ENCODE data around the gene SETBP1.

Gene SETBP1

DNA sequence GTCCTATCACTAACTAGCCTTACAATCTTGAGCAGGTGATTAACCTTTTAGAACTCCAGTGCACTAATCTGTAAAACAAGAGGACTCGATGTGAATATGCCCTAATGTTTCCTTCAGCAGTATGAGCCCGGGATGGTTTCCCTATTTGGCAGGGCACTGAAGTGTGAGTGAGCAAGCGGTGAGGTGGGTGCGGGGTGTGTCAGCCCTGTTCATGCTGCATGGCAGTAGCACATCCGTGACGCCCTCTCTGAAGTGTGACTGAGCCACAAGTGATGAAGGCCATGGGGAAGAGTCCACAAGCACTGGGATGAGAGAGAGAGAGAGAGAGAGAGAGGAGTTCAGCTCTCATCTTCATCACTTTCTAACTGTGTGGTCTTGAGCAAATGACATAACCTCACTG lies 168.7 kb downstream of the SETBP1 start:
- peak; percentile 34 for DNase-seq

DNA sequence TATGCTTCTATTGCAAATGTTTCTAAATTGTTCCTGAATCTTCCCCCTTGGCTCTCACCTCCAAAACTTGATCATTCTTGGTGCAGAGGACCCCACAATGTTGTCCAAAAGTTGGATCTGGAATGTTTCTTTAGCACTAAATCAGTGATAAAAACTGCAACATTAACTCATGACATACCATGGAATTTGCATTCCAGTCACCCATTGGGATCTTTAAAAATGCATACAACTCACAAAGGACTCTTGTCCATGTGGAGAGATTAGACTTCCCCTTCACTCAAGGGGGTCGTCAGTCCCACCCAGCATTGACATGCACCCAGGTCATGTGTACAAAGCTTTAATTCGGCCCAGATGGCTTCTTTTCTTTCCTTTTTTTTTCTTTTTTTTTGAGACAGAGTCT lies 169.3 kb downstream of the SETBP1 start:
- peak; percentile 20 for DNase-seq

DNA sequence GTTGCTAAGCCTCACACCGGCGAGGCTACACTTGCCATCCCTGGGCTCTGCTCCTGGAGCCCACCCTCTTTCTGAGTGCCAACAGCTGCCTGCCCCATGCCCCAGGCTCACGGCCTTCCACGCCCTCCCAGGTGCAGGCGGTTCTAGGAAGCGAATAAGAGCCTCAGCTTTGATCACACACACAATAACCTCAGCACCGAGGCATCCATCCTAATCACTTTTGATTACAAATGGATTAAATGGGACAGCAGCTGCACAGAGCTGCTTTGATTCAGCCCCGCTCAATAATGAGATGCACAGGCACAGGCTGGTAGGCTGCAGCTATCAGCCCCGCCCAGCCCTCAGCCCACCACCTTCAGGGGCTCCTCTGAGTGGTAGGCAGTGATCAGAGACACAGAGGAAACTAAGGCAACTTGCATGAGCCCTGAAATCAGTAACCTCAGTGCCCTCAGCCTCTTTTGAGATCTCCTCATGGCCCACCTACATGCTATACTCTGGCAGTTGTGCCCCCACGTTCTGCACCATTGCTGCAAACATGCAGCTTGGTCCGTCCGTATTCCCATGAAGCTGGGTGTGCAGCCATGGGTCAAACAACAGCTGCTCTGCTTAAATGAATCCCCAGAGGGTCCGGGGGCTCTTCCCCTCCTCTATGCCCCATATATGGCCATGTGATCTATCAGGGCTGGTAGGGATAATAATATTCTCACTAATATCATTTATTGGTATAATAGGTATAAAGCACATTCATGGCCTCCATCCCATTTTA lies 171.4 kb downstream of the SETBP1 start:
- DNase-seq = no peak

DNA sequence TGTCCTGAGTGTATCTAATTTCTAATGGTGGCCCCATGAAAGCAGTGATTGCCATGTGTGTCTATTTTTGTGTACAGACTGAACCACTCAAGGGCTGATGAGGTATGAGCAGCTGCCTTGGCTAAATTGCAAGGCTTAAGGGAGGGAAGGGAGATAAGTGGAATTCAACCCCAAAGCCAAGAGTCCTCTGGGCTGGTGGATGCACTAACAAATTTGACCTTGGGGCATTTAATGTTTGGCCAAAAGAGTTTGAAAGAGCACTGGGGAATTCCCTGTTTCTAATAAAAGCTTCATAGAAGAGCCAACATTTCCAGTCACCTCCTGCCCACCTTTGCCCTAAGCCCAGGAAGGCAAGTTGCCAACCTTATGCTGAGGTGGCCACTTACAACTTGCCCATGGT lies 172.1 kb downstream of the SETBP1 start:
- peak; percentile 24 for DNase-seq

DNA sequence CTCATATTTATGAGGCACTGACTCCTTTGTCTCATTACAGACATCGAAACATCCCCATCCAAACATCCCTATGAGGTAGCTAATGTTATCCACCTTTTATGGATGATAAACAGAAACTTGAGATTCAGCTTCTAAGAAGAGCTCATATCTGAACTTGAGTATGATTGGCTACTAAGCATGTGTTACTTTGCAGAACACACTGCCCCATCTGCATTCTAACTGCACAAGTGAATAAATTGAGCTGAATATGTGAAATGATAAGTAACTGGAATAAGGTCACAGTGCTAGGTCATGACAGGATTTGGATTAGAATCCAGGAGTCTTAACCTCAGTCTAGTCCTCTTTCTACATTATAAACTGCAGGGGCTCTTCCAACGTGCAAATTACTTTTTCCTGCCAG lies 172.7 kb downstream of the SETBP1 start:
- no peak for DNase-seq

DNA sequence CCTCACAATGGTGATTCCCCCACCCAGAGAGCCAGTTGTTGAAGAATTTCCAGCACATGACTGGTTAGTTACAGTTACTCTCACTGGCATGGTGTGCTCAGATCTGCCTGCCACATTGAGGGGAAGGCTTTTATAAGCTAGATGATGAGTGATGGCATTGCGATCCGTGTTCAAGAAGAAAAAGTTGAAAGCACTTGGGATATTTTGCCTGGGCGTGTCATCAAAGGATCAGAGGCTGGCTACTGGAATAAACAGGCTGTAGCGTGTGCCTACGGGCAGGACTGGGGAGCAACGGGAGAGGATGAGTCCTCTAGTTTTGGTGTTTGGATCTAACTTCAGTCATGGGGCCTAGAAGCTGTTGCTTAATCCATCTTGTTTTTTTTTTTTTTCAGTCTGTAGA lies 175.0 kb downstream of the SETBP1 start:
- DNase-seq = peak; percentile 25

DNA sequence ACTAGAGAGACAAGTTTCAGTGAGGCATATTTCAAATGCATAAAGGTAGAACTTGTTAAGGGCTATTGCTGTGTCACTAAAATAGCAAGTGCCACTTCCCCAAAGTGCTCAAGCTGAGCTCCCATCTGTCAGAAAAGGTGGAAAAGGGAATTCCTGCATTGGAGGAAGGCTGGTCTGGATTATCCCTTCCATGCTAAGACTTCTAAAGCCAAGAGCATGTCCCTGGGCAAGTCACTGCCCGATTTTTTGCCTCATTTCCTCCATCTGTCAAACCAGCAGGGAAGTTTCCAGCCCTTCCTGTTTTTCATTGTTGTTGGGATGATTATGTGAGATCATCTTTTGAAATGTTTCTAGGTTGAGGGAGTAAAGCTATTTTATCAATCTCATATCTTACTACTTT lies 175.5 kb downstream of the SETBP1 start:
- peak; percentile 17 for DNase-seq

DNA sequence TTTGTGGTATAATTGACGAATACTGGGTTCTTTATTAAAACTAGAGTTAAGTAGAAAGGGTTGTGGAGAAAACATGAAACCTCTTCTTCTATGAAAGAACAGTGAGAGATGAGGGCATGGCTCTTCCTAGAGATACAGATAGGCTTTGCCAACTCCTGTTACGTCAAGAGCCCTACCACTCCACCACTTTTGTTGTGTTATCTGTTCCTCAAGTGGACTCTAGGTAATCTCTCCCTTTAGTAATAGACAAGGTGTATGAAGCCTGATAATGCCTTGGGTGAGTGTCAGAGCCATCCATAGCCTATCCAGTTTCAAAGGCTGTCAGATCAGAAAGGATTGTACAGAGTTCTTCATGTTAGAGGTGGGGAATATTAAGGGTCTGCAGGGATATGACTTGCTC lies 176.4 kb downstream of the SETBP1 start:
- peak; percentile 2 for DNase-seq

DNA sequence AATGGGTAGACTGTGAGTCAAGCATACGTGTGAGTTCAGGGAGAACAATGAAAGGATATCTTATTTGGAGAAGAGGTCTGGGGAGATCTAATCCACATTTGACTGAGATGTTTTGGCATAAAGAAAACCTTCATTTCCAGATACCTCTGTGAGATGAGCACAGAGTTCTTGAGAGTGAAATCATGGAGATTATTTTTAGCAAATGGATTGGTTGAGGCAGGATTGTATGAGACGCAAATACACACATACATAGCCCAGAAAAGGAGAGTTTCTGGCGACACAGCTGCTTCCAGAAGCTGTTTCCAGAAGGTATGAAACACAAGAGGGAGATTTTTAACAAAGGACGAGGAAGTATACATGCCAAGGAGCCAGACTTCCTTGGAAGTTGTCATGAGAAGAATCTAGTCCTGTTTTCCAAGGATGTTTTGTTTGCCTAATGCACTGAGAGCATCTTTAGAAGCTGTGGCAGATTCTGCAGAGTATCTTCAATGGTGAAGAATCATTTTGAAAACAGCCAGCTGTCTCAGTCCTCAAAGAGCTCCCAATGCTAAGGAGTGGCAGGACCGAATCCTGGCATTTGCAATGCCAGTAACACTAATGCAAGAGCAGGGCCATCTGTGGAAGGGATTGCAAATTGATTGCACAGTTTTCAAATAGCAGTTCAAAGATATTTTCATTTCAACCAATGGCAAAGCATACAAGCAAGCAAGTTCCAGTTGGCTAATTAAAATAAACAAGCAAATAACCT lies 177.2 kb downstream of the SETBP1 start:
- DNase-seq = peak; percentile 18

DNA sequence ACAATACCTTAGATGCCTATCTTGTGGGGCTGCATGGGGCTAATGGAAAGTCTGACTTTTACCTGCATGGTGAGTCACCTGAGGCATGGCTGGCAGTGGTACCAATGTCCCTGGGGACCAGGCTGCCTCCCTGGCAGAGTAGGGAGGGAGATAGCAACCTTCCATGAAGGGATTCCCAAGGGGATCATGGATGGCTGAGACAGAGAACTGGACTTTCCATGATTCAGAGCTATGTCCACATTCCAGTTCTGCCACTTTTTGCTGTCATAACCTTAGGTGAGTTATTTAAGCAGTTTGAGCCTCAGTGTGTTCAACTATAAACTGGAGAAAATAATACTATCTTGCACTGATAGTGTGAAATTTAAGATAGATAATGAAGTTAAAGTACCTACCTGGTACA lies 178.6 kb downstream of the SETBP1 start:
- DNase-seq = peak; percentile 19

DNA sequence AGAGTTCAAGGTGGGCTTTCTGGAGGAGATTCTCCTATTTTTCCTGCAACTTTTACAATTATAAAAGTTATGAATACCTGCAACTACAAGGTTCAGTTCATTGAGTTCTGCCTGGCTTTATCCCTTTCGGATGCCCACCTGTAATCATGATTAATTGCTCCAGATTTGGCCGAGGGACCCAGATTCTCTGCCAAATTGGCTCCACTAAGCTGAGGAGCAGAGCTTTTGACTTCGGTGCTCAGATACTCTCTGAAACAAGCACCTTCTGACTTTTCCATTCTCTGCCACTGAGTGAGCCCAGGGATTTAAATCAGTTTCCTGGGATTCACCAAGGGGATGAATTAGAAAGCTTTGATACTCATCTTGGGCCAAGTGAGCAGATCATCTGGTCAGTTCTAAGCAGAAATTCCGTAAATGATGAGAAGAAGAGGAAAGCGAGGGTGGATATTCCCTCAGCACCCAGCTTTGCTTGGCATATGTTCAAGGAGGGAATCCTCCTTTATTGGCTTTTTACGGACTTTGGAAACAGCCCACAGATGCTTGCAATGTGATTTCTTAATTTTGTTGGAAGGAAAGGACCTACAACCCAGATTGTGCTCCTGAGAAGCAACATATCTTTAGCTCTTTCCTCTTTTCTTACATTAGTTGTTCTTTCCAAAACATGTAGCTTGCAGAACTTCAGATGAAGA lies 179.2 kb downstream of the SETBP1 start:
- peak; percentile 19 for DNase-seq

DNA sequence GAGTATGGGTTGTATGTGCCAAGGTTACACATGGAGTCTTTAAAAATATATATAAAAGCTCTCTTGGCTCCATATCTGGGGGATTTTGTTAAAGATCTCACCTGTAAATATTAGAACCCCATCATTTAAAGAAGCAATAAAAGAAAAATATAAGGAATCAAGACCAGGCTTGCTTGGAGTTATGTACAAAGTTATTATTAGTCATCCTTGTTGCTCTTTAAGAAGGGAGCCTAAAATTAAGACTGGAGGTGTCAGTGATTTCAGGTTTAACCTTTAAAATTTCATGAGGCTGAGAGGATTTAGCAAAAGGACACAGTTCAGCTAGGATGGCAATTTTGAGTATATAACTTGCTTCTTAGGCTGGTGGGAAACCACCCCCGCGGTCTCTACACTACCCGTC lies 181.4 kb downstream of the SETBP1 start:
- DNase-seq = no peak

DNA sequence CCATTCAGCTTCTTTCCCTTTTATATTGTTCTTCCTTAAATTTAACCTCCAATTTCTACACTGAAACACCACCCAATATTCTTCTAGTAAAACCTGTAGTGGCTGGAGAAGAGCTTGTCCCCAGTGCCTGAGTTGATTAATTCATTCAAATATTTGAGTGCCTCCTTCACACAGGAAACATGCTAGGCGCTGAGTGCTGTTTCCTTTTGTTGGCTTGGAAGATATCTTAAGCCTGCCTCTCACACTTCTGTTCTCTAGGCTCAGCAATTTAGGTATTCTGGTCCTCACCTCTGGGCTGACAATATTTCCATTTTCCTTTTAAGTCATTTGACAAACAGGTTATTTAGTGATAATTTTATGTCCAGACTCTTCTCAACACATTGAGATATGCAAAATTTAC lies 185.4 kb downstream of the SETBP1 start:
- no peak for DNase-seq

DNA sequence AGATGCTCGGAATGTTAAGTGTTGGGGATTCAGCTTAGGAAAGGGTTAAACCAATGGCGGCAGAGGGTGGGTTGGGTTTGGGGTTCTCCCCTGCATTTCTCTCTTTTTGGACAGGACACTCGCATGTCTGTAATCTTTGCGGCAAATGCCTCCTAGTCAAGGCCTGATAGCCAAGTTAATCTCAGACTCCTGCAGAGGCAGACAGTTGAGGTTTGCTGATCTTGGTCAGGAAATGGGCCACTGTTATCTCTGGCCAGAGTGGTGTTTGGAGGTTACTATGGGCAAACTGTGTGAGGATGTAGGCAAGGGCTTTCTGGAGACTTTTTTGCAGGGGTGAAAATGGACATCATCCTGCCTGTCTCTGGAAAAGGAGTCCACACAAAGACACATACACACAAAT lies 188.8 kb downstream of the SETBP1 start:
- no peak for DNase-seq

DNA sequence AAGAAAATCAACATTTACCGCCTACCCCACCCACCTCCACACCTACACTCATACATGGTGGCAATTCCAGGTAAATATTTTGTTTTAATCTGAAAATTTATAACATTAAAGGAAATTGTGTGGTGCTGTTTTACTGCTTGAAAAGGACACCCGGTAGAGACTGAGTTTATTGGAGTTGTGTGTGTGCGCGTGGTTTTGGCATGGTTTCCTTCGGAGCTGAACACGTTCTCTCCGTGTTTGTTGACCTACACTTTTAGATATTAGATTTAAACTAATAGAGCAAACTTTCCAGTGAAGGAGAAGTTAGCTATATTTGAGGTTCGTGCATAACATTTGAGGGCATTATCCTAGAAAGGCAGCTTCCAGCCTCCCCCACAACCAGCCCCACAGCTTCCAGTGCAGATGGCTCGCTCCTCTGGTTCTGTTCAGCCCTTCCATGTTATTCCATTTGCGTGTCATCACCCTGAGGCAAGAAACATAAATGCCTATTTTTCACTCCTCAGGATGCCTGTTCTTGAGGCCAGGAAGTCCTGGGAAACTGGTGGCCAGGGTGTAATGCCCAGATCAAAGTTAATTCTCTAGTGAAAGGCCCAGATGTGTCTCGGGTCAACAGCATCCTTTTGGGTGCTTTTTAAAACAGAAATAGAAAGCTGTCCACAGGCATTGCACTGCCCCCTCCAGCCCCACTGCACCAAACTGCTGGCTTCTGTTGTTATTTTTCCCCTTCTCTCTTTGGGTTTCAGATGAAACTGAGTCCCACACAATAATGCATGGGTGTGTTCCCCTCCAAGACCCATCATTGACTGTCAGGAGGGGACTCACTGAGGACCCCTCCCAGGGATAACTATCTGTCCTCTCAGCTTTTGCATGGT lies 190.2 kb downstream of the SETBP1 start:
- DNase-seq = no peak

DNA sequence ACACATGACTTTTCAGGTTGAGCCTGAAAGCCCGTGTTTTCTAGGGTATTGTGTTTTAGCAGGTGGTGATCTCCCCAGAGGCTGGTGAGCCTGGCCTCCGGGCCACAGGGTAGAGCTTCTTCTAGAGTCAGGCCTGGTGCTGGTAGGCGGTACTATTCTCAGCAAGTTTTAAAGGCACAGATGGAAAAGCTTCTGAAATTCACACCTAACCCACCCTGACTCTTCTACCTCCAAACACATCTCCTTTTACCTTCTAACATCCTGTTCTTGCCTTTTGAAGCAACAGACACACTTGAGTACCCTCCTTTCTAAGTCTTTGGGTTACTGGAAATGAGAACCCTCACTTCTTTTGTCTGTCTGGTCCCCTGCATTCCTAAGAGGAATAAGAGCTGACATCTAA lies 191.1 kb downstream of the SETBP1 start:
- DNase-seq = no peak

DNA sequence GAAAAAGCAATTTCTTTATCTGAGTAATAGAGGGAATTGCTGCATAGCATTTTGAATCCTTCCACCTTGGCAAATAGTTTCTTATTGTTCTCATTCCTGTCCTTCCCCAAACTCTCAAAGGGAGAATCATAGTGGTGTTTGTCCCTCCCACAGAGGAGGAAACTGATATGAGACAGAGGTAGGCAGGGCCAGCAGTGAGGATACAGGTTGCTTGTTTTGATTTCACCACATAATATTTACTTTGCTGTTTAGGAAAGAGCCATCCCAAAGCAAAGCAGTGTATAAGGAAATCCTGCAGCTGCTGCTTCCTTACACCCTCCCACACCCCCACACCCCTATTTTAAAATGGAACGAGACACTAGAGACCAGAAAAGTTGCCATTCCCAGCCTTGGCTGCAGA lies 195.3 kb downstream of the SETBP1 start:
- no peak for DNase-seq

DNA sequence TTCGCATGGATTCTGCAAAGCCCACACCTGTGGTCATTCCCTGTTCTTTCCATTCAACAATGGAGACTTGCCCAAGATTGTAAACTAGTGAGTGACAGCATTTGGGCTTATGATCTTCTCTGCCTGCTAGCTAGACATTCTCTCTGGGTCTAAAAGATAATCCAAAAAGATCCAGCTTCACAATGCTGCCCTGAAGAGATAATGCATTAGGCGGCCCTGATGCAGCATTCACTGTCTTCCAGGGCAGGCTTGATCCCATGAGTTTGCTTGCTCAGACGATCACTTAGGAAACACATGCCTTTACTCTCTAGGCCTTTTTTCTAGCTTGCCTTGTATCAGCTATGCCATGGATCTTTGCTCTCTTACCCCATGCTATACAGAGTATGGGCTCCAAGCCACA lies 196.1 kb downstream of the SETBP1 start:
- DNase-seq = no peak

DNA sequence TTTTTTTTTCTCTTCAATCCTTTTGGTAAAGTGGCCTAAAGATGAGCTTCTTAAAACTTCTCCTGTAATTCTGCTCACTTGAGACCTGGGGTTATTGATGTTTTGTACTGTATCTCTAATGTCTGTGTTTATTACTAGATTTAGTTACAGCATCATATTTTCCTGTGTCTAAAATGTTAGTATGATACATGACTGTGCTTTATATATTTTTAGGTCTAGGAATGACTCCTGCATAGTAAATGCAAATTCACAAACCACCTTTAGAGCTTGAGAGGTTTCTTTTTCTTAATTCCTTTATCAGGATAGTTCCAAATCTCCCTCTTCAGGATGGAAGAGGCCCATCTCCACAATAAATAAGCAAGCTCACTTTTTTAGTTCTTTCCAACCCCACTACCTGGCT lies 197.6 kb downstream of the SETBP1 start:
- DNase-seq = no peak

DNA sequence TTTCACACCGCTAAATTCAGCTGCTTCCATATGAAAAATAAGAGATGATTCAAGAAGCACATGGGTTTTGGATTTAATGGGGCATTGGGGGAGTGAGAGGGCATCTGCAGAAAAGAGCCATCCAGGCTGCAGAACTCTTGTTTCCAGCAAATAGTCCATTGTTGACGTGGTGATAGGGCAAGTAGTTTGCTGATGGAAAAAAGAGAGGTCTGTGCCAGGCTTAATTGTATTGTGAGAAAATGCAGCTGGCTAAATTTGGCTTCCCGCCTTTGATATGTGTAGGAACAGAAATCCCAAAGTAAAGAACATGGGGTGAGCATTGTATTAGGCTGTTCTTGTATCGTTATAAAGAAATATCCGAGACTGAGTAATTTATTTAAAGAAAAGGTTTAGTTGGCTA lies 199.5 kb downstream of the SETBP1 start:
- no peak for DNase-seq

DNA sequence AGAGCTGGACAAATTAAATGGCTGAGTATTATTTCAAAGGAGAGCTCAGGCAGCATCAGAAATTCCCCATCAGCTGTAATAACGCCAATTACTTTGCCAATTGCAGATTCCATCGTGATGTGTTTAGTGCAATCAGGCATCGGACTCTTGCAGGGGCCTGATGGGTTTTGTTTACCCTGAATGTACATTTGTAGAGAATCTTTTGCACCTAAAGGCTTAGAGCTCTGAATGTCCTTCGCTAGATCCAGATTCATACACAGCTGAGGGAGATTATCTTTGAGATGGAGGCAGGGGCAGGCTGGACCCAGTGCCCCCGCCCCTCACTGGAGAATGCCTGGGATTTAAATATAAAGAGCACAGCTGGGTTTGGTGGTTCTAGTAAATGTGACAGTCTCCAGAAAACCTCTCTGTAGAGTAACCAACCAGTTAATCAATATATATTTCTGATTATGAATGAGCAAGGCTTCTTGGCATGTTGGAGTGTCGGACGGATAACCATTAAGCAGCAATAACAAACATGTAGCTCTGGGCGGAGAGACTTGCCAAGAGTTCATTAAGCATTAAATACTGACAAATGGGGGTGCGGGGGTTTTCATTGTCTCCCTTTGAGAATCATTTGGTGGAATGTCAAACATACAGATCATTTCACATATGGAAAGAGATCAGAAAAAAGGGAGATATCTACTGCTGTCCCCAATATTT lies 200.9 kb downstream of the SETBP1 start:
- DNase-seq = no peak

DNA sequence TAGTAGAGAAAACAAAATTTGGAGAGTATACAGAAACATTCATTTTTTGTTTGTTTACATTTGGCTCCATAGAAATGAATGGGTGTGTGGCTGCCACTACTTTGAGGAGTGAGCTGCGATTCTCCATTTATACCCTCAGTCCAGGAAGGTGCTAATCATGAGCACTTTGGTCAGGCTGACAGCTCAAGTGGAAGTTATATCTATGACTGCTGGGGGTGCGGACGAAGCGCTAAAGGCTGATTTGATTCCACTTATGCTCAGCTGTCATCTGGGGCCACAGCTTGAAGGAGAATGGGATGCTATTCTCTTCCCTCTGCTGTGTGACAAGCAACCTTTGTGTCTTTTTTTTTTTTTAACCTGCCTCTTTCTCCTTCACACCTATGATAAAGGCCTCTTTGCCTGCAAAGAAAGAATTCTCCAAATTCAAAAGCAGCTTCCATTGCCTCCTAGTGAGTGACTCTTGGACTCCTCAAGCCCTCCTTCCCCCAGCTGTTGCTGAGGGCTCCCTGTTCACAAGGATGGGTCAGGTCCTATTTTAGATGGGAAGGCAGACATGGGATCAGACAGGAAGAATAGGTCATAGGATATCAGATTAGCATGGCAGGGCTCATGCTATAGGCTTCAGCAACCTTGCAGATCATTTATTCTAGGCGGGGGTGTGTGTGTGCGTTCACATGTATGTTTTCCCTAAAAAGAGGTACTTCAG lies 201.6 kb downstream of the SETBP1 start:
- no peak for DNase-seq

All from right forelimb (tissue), 1 donor.